SK-N-MC (cell line): ENCODE measurements around the gene TNFRSF14.

Experiments
- EZH2 ChIP-seq: fragments of 200-600 bp; sonication (generic); IDR thresholded peaks from one replicate; pipeline ENCODE4 v1.6.1; 2017; ENCODE audit warnings: antibody characterized with exemption
- POLR2AphosphoS5 ChIP-seq: IDR thresholded peaks from 2 replicates; pipeline ENCODE4 v1.6.1; 2012; ENCODE audit warnings: mild to moderate bottlenecking, low read depth, low read length, borderline replicate concordance

DNA sequence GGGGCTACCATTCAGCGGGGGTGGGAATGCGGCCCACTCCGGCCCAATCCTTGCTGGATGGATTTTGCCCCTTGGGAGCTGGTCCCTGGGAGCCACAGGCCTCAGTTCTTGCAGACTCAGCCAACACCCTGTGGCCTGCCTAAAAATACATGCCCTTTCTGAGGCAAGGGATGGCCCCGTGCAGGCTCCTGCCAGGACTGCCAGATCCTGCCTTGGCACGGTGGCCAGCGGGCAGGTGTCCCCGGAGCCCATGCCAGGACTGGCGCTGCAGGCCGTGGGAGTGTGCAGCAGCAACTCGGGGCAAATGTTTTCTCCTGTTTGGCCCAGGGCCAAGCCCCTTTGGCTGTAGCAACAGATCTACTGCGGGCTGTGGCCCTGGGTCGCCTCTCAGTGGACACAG lies 28.2 kb upstream of the TNFRSF14 start:
- no peak for TF ChIP-seq POLR2AphosphoS5
- TF ChIP-seq EZH2 = no peak
